GM20000 (cell line): ENCODE data around the gene LGALSL.

Experiments used
- DNase-seq: peaks from one replicate; pipeline ENCODE4 v3.0.0; 2012; ENCODE audit warnings: low spot score
- CTCF ChIP-seq: IDR thresholded peaks from 2 replicates; pipeline ENCODE4 v1.5.1; 2012; ENCODE audit warnings: mild to moderate bottlenecking, control low read depth; ENCODE audit errors: extremely low read depth, missing control alignments

Gene LGALSL

GRCh38 chr2:64488050-64488974 lies 34.4 kb downstream of the LGALSL start:
- TF ChIP-seq CTCF, result peak; percentile 79
- peak; percentile 71 for DNase-seq

GRCh38 chr2:64489081-64489751 lies 35.3 kb downstream of the LGALSL start:
- DNase-seq, result no peak
- TF ChIP-seq CTCF, result no peak

- TF ChIP-seq CTCF, result no peak
- DNase-seq, result no peak
Measured at GRCh38 chr2:64491426-64491825, 37.5 kb downstream of the LGALSL start.

GRCh38 chr2:64492272-64492671 lies 38.3 kb downstream of the LGALSL start:
- TF ChIP-seq CTCF, result no peak
- DNase-seq, result no peak

GRCh38 chr2:64492821-64493220 lies 38.9 kb downstream of the LGALSL start:
- TF ChIP-seq CTCF, result no peak
- DNase-seq, result no peak

- DNase-seq, result no peak
- no peak for TF ChIP-seq CTCF
Measured at GRCh38 chr2:64493788-64494187, 39.8 kb downstream of the LGALSL start.

GRCh38 chr2:64498438-64498837 lies 44.5 kb downstream of the LGALSL start:
- DNase-seq, result no peak
- TF ChIP-seq CTCF, result no peak
